ENCODE data around the gene PPP3CA. TPM values are rescaled to one million over a fixed set of nuclear protein-coding genes. Genes with fewer than 3 reads are reported as not detected.

Gene PPP3CA
- total RNA-seq, 1 donor from 2014 or later: 48.0 TPM

GRCh38 chr4:101178731-101179130 is 168.6 kb downstream of the PPP3CA start:
- H3K36me3 ChIP-seq: no peaks in the 10 kb centered on the region
- no peaks in the 10 kb centered on the region for H3K9me3 ChIP-seq
- H3K27me3 ChIP-seq: no peaks in the 10 kb centered on the region
- H3K27ac ChIP-seq: no peak overlapping the region
- DNase-seq: no peak
- peaks cover 4% of the 10 kb centered on the region for H3K4me1 ChIP-seq
- intact Hi-C loops (cut with DNase I): no loop called here
- no peak for TF ChIP-seq CTCF (IDR thresholded peaks at IDR 0.05)
- ATAC-seq: no peak
- no peak overlapping the region for H3K4me3 ChIP-seq

GRCh38 chr4:101177154-101177553 is 170.2 kb downstream of the PPP3CA start:
- intact Hi-C loops (cut with DNase I): no loop called here
- H3K9me3 ChIP-seq: no peaks in the 10 kb centered on the region
- DNase-seq (no peak), ATAC-seq (no peak)
- no peak overlapping the region for H3K4me3 ChIP-seq
- no peaks in the 10 kb centered on the region for H3K36me3 ChIP-seq
- H3K27me3 ChIP-seq: no peaks in the 10 kb centered on the region
- no peak overlapping the region for H3K27ac ChIP-seq
- TF ChIP-seq CTCF (IDR thresholded peaks at IDR 0.05): no peak
- peaks cover 4% of the 10 kb centered on the region for H3K4me1 ChIP-seq

- no peak for DNase-seq
- Histone ChIP-seq H3K4me3 (no peak overlapping the region), H3K9me3 (no peaks in the 10 kb centered on the region), H3K27ac (no peak overlapping the region), H3K4me1 (peaks cover 4% of the 10 kb centered on the region), H3K36me3 (no peaks in the 10 kb centered on the region), H3K27me3 (no peaks in the 10 kb centered on the region)
- intact Hi-C loops (cut with DNase I): no loop called here
- peak; percentile 69 for ATAC-seq
- no peak for TF ChIP-seq CTCF (IDR thresholded peaks at IDR 0.05)
Measured at GRCh38 chr4:101175896-101176676, 171.2 kb downstream of the PPP3CA start.

GRCh38 chr4:101174679-101175345 is 172.5 kb downstream of the PPP3CA start:
- Histone ChIP-seq H3K36me3 (no peaks in the 10 kb centered on the region), H3K27me3 (no peaks in the 10 kb centered on the region), H3K4me3 (no peak overlapping the region), H3K9me3 (no peaks in the 10 kb centered on the region), H3K4me1 (peaks cover 4% of the 10 kb centered on the region), H3K27ac (no peak overlapping the region)
- DNase-seq: no peak
- intact Hi-C loops (cut with DNase I): no loop called here
- no peak for TF ChIP-seq CTCF (IDR thresholded peaks at IDR 0.05)
- ATAC-seq: no peak

- Histone ChIP-seq H3K4me3 (no peak overlapping the region), H3K4me1 (peaks cover 12% of the 10 kb centered on the region), H3K9me3 (no peaks in the 10 kb centered on the region), H3K27ac (no peak overlapping the region), H3K36me3 (no peaks in the 10 kb centered on the region), H3K27me3 (no peaks in the 10 kb centered on the region)
- TF ChIP-seq CTCF (IDR thresholded peaks at IDR 0.05): no peak
- intact Hi-C loops (cut with DNase I): no loop called here
- no peak for ATAC-seq
- no peak for DNase-seq
Measured at GRCh38 chr4:101172369-101172768, 175.0 kb downstream of the PPP3CA start.
